ENCODE measurements around the gene PPA1.

PPA1 gene

DNA sequence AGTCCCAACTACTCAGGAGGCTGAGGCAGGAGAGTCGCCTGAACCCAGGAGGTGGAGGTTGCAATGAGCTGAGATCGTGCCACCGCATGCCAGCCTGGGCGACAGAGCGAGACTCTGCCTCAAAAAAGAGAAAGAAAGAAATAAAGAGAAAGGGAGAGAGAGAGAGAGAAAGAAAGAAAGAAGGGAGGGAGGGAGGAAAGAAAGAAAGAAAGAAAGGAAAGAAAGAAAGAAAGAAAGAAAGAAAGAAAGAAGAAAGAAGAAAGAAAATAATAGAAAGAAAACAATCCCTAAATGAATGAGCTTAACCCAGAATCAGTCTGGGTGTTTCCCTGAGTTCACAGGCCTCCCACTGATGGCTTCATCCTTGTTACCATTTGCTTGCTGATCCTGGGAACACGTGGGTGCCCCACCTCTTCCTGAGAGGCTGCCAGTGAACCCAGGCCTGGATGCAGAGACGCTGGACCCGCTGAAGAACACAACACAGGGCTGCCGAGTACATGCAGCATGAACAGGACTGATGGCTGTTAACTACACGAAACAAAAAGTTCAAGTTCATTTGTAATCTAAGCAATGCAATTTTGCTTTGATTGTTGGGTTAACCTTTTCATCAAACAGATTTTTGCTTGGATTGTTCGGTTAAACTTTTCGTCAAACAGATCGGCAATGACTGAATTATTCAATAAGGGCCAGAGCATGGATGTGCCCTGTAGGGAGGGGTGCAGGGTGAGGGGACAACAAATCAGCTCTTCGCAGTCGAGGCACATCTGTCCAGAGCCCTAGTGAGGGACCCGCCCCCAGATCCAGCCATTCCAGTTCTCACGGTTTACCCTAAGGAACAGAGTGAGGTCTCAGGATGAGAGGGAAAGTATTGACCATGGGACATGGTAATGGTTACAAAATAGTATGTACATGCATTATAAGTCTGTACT, 39.0 kb upstream of the PPA1 start:
- TF ChIP-seq, protein P1, sequence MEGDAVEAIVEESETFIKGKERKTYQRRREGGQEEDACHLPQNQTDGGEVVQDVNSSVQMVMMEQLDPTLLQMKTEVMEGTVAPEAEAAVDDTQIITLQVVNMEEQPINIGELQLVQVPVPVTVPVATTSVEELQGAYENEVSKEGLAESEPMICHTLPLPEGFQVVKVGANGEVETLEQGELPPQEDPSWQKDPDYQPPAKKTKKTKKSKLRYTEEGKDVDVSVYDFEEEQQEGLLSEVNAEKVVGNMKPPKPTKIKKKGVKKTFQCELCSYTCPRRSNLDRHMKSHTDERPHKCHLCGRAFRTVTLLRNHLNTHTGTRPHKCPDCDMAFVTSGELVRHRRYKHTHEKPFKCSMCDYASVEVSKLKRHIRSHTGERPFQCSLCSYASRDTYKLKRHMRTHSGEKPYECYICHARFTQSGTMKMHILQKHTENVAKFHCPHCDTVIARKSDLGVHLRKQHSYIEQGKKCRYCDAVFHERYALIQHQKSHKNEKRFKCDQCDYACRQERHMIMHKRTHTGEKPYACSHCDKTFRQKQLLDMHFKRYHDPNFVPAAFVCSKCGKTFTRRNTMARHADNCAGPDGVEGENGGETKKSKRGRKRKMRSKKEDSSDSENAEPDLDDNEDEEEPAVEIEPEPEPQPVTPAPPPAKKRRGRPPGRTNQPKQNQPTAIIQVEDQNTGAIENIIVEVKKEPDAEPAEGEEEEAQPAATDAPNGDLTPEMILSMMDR (IDR thresholded peaks at IDR 0.05; ENCODE audit: low read length, missing control alignments), result no peak
- no peak for DNase-seq (ENCODE audit: low read depth)
- no peak overlapping the region for H3K4me3 ChIP-seq (replicated peaks; ENCODE audit: low read depth, low read length)

DNA sequence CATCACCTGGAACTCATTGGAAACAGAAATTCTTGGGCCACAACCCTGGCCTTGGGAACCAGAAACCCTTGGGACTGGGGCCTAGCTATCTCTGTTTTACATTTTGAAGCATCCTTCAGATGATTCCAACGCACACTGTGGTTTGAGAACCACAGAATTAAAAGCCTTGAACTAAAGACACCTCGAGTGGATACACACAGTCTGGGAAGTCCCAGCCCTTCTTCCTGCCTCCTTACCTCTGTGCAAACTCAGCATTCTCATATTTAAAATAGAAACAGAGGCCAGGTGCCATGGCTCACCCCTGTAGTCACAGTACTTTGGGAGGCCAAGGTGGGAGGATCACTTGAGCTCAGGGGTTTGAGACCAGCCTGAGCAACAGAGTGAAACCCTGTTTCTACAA, 37.7 kb upstream of the PPA1 start:
- no peak overlapping the region for H3K4me3 ChIP-seq (replicated peaks; ENCODE audit: low read depth, low read length)
- DNase-seq (ENCODE audit: low read depth), result no peak
- TF ChIP-seq, protein P1 (IDR thresholded peaks at IDR 0.05; ENCODE audit: low read length, missing control alignments), result no peak

DNA sequence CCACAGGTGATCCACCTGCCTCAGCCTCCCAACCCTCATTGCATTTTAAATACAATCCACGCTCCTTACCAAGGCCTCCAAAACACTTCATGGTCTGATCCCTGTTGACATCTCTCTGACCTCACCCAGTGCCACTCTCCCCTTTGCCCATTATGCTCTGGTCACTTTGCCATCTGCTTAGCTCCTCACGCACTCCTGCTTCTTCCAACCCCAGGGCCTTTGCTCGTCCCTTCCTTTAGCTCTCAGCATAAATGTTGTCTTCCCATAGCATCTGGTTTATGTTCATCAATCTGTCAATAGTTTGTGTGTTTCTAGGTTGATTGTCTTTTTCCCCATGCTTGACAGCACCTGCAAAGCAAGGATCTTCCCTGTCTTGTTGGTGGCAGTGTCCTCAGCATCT, 36.5 kb upstream of the PPA1 start:
- H3K4me3 ChIP-seq (replicated peaks; ENCODE audit: low read depth, low read length), result no peak overlapping the region
- TF ChIP-seq, protein P1 (IDR thresholded peaks at IDR 0.05; ENCODE audit: low read length, missing control alignments), result no peak
- DNase-seq (ENCODE audit: low read depth), result no peak

- no peak for DNase-seq (ENCODE audit: low read depth)
- TF ChIP-seq, protein P1 (IDR thresholded peaks at IDR 0.05; ENCODE audit: low read length, missing control alignments), result no peak
Measured at GRCh38 chr10:70268376-70268775, 35.1 kb upstream of the PPA1 start.

DNA sequence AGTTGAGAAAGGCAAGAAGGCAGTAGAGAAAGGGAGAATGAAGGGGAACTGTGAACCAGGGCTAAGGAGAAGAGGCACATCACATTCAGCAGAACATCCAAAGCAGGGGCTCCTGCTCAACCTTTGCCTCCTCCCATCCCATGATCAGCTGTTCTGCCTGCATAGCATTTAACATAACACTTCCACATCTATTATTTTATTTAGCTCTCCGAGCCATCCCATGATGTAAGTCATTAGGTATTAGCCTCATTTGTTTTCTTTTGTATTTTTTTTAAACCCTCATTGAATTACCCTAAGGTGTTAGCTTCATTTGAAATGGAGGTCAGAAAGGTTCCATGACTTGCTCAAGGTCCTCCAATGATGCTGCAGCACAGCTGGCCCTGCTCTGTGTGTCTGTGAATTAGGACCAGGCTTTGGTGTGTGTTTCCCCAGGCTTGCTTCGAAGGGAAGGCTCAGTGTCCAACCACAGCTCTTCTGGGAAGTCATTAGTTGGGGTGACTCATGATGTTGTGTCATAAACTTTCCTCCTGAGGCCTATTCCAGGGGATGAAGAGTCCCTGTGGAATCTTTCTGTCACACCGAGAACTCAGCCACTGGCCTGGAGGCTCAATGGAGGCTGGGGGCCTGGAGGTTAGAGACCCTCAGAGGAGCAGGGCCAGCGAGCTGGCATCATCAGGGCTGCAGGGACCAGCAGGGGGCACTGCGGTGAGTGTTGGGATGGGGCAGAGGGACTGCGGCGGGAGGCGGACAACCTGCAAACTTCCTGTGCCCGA, 34.1 kb upstream of the PPA1 start:
- peak; percentile 87 for DNase-seq (ENCODE audit: low read depth)
- TF ChIP-seq, protein P1 (IDR thresholded peaks at IDR 0.05; ENCODE audit: low read length, missing control alignments), result peak; percentile 28
- H3K4me3 ChIP-seq (replicated peaks; ENCODE audit: low read depth, low read length), result no peak overlapping the region

More at GRCh38 chr10:70268376-70268775, 35.1 kb upstream of the PPA1 start:
- H3K4me3 ChIP-seq (replicated peaks; ENCODE audit: low read depth, low read length), result no peak overlapping the region

GRCh38 chr10:70266701-70267100, 33.5 kb upstream of the PPA1 start:
- TF ChIP-seq, protein P1 (IDR thresholded peaks at IDR 0.05; ENCODE audit: low read length, missing control alignments), result no peak
- DNase-seq (ENCODE audit: low read depth), result no peak
- no peak overlapping the region for H3K4me3 ChIP-seq (replicated peaks; ENCODE audit: low read depth, low read length)

All from fibroblast of pulmonary artery (primary cell).